Measurements from ENCODE around the gene MYPOP. TPM values are rescaled to one million over a fixed set of nuclear protein-coding genes. Genes with fewer than 3 reads are reported as not detected.

MYPOP gene
- total and polyA plus RNA-seq, 9 of the 15 experiments (the other 6 are each of a cell fraction or from before 2014, with no cell fraction given), result 0.32 to 7.6 (median 1.6) TPM

DNA sequence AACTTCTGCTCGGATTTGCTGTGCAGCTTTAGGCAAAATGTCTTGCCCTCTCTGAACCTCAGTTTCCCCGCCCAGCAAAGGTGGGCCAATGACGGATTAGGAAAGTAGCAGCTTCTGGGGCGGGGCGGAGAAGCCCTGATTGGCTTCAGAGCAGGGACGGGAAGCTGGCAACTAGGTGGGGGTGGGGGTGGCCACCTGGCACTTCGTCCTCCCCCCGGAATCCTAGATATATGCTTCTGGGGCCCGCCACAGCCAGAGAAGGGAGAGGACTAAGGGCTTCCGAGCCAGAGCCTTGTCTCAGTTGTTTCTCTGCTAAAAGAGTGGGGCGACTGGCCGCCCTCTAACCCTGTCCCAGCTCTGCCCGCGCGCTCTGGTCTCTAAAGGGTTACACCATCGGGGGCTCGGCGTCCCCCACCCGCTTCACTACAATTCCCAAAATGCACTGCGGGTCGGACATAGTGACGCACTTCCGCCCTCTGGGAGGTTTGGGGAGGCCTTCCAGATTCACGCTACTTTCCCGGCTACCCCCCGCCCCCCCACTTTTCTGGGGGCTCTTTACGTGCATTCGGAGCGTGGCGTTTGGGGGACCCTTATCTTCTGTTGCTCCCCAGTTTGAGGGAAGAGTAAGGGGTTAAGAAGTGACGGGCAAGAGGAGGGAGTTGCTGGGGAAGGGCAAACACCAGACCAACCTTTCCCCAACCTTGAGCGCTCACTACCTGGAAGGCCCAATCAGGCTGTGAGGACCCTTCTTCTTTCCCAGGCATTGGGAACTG, 15.8 kb downstream of the MYPOP start (continued):
- TF ChIP-seq PRMT5 (CRISPR knock-in tag; IDR thresholded peaks at IDR 0.05) (no peak), SRSF3 (IDR thresholded peaks at IDR 0.05; ENCODE audit: insufficient read depth, low read length) (no peak), PURB (CRISPR knock-in tag; IDR thresholded peaks at IDR 0.05; ENCODE audit: low read depth) (no peak), TAF9B (IDR thresholded peaks at IDR 0.05; ENCODE audit: partially characterized antibody) (no peak), HNRNPL (IDR thresholded peaks at IDR 0.05; ENCODE audit: low read depth, low read length) (no peak), SPI1 (IDR thresholded peaks at IDR 0.05; ENCODE audit: borderline replicate concordance, low read depth, low read length) (peak; percentile 85), ZNF764 (CRISPR knock-in tag; IDR thresholded peaks at IDR 0.05; ENCODE audit: low read depth) (no peak), NFXL1 (CRISPR knock-in tag; IDR thresholded peaks at IDR 0.05) (no peak), SMARCB1 (IDR thresholded peaks at IDR 0.05; ENCODE audit: insufficient read length, low read depth) (no peak), GTF2F1 (IDR thresholded peaks at IDR 0.05; ENCODE audit: low read depth, low read length) (no peak), ZBTB1 (CRISPR knock-in tag; IDR thresholded peaks at IDR 0.05; ENCODE audit: borderline replicate concordance, low read depth) (no peak; the same call in 1 of the 2 replicates), TGIF2 (CRISPR knock-in tag; IDR thresholded peaks at IDR 0.05) (no peak), ZNF436 (CRISPR knock-in tag; IDR thresholded peaks at IDR 0.05) (no peak), ETV1 (tag; conservative IDR thresholded peaks at IDR 0.05; ENCODE audit: low read depth) (peak; percentile 53)
- TF ChIP-seq, protein P1, sequence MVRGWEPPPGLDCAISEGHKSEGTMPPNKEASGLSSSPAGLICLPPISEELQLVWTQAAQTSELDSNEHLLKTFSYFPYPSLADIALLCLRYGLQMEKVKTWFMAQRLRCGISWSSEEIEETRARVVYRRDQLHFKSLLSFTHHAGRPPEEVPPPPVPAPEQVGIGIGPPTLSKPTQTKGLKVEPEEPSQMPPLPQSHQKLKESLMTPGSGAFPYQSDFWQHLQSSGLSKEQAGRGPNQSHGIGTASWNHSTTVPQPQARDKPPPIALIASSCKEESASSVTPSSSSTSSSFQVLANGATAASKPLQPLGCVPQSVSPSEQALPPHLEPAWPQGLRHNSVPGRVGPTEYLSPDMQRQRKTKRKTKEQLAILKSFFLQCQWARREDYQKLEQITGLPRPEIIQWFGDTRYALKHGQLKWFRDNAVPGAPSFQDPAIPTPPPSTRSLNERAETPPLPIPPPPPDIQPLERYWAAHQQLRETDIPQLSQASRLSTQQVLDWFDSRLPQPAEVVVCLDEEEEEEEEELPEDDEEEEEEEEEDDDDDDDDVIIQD (CRISPR knock-in tag; IDR thresholded peaks at IDR 0.05), result no peak
- TF ChIP-seq, protein P2, sequence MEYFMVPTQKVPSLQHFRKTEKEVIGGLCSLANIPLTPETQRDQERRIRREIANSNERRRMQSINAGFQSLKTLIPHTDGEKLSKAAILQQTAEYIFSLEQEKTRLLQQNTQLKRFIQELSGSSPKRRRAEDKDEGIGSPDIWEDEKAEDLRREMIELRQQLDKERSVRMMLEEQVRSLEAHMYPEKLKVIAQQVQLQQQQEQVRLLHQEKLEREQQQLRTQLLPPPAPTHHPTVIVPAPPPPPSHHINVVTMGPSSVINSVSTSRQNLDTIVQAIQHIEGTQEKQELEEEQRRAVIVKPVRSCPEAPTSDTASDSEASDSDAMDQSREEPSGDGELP (CRISPR knock-in tag; IDR thresholded peaks at IDR 0.05; ENCODE audit: borderline replicate concordance), result peak; percentile 58; the same call in 1 of the 2 replicates
- TF ChIP-seq, protein P3, sequence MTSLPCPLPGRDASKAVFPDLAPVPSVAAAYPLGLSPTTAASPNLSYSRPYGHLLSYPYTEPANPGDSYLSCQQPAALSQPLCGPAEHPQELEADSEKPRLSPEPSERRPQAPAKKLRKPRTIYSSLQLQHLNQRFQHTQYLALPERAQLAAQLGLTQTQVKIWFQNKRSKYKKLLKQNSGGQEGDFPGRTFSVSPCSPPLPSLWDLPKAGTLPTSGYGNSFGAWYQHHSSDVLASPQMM (CRISPR knock-in tag; IDR thresholded peaks at IDR 0.05), result no peak
- TF ChIP-seq, protein P4, sequence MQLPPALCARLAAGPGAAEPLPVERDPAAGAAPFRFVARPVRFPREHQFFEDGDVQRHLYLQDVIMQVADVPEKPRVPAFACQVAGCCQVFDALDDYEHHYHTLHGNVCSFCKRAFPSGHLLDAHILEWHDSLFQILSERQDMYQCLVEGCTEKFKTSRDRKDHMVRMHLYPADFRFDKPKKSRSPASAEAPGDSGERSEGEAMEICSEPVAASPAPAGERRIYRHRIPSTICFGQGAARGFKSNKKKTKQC (CRISPR knock-in tag; IDR thresholded peaks at IDR 0.05), result no peak
- TF ChIP-seq, protein P5, sequence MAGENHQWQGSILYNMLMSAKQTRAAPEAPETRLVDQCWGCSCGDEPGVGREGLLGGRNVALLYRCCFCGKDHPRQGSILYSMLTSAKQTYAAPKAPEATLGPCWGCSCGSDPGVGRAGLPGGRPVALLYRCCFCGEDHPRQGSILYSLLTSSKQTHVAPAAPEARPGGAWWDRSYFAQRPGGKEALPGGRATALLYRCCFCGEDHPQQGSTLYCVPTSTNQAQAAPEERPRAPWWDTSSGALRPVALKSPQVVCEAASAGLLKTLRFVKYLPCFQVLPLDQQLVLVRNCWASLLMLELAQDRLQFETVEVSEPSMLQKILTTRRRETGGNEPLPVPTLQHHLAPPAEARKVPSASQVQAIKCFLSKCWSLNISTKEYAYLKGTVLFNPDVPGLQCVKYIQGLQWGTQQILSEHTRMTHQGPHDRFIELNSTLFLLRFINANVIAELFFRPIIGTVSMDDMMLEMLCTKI (IDR thresholded peaks at IDR 0.05; ENCODE audit: partially characterized antibody), result no peak
- TF ChIP-seq, protein P6, sequence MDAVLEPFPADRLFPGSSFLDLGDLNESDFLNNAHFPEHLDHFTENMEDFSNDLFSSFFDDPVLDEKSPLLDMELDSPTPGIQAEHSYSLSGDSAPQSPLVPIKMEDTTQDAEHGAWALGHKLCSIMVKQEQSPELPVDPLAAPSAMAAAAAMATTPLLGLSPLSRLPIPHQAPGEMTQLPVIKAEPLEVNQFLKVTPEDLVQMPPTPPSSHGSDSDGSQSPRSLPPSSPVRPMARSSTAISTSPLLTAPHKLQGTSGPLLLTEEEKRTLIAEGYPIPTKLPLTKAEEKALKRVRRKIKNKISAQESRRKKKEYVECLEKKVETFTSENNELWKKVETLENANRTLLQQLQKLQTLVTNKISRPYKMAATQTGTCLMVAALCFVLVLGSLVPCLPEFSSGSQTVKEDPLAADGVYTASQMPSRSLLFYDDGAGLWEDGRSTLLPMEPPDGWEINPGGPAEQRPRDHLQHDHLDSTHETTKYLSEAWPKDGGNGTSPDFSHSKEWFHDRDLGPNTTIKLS (IDR thresholded peaks at IDR 0.05; ENCODE audit: borderline replicate concordance, low read depth), result peak; percentile 87
